HCT116 (cell line): ENCODE measurements around the gene TRPM7.

Source experiments
- ELF1 ChIP-seq: IDR thresholded peaks from 2 replicates; pipeline ENCODE4 v1.6.1; 2012; ENCODE audit warnings: low read depth, borderline replicate concordance
- EZH2 ChIP-seq: fragments of 200-600 bp; sonication (generic); IDR thresholded peaks from 2 replicates; pipeline ENCODE4 v1.6.1; 2017; ENCODE audit warnings: antibody characterized with exemption, mixed run types
- FOSL1 ChIP-seq: IDR thresholded peaks from 2 replicates; pipeline ENCODE4 v1.6.1; 2012; ENCODE audit warnings: low read depth
- JUND ChIP-seq: IDR thresholded peaks from 2 replicates; pipeline ENCODE4 v1.6.1; 2012
- MAX ChIP-seq: IDR thresholded peaks from 2 replicates; pipeline ENCODE4 v1.6.1; 2012
- POLR2A ChIP-seq: IDR thresholded peaks from 2 replicates; pipeline ENCODE4 v1.7.0; 2011; ENCODE audit warnings: borderline replicate concordance; ENCODE audit not compliant: insufficient read depth, insufficient read length; ENCODE audit errors: extremely low read depth
- POLR2AphosphoS5 ChIP-seq: IDR thresholded peaks from 2 replicates; pipeline ENCODE4 v1.6.1; 2011; ENCODE audit warnings: mild to moderate bottlenecking, low read depth, low read length, moderate library complexity
- RAD21 ChIP-seq: IDR thresholded peaks from 2 replicates; pipeline ENCODE4 v1.6.1; 2012; ENCODE audit warnings: low read depth, mild to moderate bottlenecking
- YY1 ChIP-seq: IDR thresholded peaks from 2 replicates; pipeline ENCODE4 v1.6.1; 2011; ENCODE audit warnings: low read length, low read depth, moderate library complexity, mild to moderate bottlenecking; ENCODE audit not compliant: insufficient replicate concordance; ENCODE audit errors: extremely low read depth
- TF ChIP-seq, protein P1 (sequence below), 3 experiments: fragments of 200-600 bp in 1 of 3; sonication (generic) in 1 of 3; IDR thresholded peaks in 2 of 3; conservative IDR thresholded peaks in 1 of 3; 2 replicates each; pipeline ENCODE4 v1.5.1; 2012 to 2017; ENCODE audit warnings: low read depth in 2 of 3, low read length in 2 of 3, antibody characterized with exemption in 1 of 3, borderline replicate concordance in 1 of 3, control low read depth in 1 of 3, mild to moderate bottlenecking in 1 of 3, mixed read lengths in 1 of 3, mixed run types in 1 of 3, moderate library complexity in 1 of 3; ENCODE audit not compliant: insufficient read depth in 1 of 3

GRCh38 chr15:50710585-50710984 lies 24.0 kb upstream of the TRPM7 start:
- TF ChIP-seq JUND = no peak
- TF ChIP-seq POLR2A = no peak
- TF ChIP-seq, protein P1, sequence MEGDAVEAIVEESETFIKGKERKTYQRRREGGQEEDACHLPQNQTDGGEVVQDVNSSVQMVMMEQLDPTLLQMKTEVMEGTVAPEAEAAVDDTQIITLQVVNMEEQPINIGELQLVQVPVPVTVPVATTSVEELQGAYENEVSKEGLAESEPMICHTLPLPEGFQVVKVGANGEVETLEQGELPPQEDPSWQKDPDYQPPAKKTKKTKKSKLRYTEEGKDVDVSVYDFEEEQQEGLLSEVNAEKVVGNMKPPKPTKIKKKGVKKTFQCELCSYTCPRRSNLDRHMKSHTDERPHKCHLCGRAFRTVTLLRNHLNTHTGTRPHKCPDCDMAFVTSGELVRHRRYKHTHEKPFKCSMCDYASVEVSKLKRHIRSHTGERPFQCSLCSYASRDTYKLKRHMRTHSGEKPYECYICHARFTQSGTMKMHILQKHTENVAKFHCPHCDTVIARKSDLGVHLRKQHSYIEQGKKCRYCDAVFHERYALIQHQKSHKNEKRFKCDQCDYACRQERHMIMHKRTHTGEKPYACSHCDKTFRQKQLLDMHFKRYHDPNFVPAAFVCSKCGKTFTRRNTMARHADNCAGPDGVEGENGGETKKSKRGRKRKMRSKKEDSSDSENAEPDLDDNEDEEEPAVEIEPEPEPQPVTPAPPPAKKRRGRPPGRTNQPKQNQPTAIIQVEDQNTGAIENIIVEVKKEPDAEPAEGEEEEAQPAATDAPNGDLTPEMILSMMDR (IDR thresholded peaks at IDR 0.05 in 2 of 3, conservative IDR thresholded peaks at IDR 0.05 in 1 of 3; ENCODE audit: borderline replicate concordance in 1 of 3, insufficient read depth in 1 of 3, low read depth in 2 of 3, low read length in 2 of 3) = no peak
- TF ChIP-seq MAX = no peak
- TF ChIP-seq POLR2AphosphoS5 = no peak
- TF ChIP-seq FOSL1 = no peak
- no peak for TF ChIP-seq YY1
- no peak for TF ChIP-seq RAD21
- TF ChIP-seq EZH2 = no peak
- no peak for TF ChIP-seq ELF1
